Cortex of kidney (tissue), 1 donor: ENCODE results near the gene PRRT2.
"Not testable (repeated sequence)": the region's sequence is repeated elsewhere in the genome, so short reads cannot be mapped to it uniquely, and the experiment has no call there.

Source experiments
- DNase-seq: peaks from one replicate; lab custom pipeline; 2025; lab: John Stamatoyannopoulos, UW

PRRT2 gene

DNA sequence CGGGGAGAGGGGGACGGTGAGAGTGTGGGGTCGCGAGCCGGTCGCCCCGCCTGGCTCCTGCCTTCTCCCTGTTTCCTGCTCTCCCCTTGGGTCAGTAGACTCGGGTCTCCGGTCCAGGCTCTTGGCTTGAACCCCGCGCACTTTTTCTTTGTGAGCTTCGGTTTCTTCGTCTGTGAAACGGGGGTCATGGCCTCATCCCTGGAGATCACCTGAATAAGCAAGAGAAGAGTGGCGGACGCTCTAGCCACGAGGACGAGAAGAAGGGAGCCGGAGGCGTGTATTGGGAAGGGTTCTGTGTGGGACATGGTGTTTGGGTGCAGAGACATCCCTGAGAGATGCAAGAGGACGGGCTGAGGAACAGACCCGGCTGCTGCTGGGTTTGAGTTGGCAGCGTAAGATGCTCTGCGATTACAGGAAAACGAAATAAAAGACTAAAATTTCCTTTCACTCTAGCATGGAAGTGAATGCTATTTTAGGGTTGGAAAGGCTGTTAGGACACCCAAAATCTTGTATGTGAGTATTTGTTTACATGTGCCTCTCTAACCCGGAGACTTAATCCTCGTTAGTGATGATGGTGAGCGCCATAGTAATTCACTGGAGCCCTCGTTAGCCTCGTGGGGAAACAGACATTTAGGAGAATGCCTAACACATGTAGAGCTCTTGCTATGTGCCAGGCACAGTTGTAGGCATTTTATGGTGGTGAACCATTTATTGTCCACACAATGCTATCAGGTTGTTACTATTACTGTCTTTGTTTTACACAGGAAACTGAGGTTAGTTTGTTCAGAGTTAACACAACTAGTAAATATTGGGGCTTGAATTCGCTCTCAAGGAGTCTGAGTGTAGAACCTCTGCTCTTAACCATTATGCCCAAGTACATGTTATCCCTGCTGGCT, 20.8 kb upstream of the PRRT2 start:
- DNase-seq: no peak

DNA sequence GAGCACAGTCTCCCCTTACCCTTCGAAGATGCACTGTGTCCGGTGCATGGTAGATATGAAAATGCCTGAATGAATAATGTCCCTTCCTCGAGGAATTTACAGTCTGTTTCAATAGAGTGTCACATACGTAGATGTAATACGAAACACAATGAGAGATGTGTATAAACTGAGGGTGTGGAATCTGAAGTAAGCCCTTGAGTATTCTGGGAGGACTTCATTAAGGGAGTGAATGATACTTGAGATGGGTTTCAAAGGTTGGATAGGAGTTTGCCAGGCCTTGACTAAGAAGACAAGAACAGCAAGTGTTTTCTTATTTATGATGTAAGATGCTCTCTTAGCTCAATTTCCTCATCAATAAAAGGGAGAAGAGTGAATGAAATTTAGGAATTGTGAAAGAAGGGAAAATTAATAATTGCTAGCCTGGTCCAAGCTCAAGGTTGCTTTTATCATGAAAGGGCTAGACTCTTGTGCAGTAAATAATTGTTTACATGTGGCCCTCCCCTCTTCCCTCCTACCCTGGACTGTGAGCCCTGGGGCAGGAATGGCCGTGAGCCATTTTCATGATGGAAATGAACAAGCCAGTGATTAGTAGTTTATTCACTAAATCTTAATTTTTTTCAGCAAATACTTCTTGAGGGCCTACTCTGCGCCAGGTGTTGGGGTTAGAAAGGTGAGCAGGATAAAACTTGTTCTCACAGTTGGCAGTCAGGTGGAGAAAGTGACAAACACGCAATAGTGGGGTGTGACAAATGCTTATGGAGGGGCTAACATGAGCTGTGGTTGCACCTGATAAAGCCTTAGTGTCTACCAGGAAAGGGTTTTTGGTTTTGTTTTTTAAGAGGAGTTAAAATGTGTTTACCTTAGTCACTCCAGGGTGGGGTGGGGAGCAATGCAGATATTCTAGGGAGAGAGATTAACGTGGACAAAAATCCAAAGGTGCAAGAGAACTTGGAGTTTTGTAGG, 19.9 kb upstream of the PRRT2 start:
- no peak for DNase-seq

DNA sequence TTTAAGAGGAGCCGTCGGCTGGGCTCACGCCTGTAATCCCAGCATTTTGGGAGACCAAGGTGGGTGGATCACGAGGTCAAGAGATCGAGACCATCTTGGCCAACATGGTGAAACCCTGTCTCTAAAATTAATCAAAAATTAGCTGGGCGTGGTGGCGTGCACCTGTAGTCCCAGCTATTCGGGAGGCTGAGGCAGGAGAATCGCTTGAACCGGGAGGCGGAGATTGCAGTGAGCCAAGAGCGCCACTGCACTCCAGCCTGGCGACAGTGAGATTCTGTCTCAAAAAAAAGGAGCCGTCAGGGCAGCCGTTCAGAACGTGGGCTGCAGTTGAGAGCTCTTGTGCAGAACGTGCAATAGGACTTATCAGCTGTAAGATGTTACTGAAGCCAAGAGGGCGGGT, 18.8 kb upstream of the PRRT2 start:
- DNase-seq: not testable (repeated sequence)

DNA sequence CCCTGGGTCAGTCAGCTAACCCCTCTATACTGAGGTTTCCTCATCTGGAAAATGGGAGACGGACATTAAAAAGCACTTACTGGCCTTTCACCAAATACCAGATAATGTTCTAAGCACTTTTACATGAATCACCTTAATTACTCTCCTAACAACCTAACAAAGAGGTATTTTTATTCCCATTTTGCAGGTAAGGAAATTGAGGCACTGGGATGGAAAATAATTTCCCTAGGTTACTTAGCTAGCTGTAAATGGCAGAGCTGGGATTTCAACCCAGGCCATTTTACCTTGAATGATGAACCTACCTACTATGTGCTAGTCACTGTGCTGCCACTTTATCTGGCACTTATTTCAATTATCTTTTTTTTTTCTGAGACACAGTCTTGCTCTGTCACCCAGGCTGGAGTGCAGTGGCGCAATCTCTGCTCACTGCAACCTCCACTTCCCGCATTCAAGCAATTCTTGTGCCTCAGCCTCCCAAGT, 17.7 kb upstream of the PRRT2 start:
- DNase-seq: no peak

DNA sequence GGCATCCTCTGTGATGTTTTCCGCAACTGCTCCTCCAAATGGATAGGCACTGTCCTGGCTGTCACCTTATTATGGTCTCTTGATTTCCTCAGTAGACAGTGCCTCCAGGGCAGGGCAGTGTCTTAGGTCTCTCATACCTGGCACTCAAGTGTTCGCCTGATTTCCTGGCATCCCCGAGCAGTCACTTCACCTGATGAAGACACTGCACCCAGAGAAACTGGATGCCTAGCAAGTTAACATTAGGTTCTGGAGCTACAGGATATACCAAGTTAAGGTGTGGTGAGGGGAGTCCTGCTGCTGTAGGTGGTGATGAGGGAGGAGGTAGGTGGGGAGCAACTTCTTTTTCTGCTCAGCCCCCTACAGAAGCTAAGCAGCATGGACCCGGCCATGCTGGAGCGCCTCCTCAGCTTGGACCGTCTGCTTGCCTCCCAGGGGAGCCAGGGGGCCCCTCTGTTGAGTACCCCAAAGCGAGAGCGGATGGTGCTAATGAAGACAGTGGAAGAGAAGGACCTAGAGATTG, 9.5 kb upstream of the PRRT2 start:
- no peak for DNase-seq

DNA sequence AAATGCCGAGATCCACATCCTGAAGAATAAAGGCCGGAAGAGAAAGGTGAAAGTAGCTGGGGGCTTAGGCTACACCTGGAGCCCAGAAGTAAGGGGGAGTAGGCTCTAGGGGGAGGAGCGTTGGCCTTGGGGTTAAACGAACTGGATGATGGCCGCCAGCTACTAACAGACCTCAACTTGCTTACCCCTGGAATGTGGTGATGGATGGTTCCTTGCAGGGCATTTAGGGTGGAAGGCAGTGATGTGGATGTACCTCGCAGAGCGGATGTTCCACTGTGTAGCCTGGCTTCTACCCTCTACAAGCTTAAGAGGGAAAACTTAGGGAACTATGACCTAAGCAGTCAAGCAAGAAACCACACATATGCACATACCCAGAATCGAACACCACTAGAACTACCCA, 8.0 kb upstream of the PRRT2 start:
- DNase-seq: no peak

DNA sequence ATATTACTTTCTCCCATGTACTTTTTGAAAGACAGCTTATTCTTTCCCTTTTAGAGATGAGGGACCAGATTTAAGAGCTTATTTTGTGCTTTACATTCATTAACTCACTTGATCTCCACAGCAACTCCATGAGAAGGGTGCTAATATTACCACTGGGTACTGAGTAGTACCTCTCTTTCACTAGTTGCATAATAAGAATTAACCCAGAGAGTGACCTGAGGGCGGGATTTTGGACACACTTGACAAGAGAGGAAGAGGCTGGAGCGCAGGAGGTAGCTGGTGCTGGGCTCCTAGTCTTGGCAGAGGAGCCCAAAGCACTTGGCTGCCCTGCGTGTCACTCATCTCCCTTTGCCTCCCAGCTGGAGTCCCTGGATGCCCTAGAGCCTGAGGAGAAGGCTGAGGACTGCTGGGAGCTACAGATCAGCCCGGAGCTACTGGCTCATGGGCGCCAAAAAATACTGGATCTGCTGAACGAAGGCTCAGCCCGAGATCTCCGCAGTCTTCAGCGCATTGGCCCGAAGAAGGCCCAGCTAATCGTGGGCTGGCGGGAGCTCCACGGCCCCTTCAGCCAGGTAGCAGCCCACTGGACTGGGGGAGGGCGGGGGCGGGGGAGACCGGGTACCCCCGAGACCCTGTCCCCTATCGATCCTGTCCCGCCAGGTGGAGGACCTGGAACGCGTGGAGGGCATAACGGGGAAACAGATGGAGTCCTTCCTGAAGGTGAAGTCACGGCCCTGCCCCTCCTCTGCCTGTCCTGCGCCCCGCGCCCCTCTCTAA, 7.3 kb upstream of the PRRT2 start:
- no peak for DNase-seq

DNA sequence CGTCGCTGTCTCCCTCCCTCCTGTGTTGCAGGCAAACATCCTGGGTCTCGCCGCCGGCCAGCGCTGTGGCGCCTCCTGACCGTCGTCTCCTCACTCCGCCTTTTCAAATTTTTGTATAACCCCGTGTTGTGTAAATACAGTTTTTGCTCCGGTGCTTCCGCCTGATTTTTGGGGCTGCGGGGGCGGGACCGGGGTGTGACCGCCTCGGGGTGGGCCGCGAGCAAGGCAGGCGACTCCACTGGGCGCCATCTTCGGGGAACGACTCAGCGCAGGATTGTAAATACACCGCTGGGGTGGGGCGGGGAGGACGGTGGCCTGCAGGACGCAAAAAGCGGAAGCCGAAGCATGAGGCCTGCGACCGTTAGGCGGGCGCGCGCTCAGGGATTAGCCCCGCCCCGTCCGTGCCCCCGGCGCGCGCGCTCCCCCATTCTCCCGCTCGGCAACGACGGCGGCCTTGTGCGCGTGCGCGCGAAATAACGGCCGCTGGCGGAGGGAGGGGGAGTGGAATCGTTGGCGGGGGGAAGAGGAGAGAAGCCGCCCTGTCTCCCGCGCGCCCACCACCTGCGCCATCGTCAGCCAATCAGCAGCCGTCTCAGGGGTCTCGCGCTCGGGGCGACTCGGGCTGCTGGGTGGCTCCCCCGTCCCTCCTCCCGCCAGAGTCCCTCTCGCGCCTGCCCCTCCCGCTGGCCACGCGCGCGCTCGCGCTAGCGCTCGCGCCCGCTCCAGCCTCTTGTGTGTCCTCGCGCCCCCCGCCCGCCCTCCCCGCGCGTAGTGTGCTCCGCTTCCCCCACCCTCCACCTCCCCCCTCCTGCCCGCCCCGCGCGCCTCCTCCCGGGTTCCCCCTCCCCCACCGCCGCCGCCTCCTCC, 6.5 kb upstream of the PRRT2 start:
- DNase-seq: peak; percentile 59

DNA sequence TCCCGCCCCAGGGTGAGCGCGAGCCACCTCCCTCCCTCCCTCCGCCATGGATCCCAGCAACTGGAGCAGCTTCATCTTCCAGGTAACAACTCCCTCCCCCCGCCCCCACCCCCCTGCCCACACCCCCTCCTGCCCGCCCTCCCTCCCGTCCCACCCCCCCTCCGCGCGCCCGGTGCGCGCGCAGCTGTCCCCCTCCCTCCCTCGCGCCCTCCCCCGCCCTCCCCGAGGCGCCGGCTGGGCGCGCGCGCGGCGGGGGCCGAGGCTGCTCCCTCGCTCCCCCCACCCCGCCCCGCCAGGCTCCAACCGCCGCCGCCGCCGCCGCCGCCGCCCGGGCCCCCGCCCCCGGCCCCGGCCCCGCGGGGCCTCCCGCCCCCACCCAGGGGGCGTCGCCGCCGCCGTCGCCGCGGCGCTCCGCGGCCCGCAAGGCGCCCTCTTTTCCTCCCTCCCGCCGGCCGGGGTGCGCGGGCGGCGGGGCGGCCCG, 5.9 kb upstream of the PRRT2 start, which contains the start of gene MAZ:
MAZ (plus strand) TSS at position 431 of the 481 bp plus-strand sequence. CDS start 173 bp downstream, outside the sequence.
- no peak for DNase-seq

DNA sequence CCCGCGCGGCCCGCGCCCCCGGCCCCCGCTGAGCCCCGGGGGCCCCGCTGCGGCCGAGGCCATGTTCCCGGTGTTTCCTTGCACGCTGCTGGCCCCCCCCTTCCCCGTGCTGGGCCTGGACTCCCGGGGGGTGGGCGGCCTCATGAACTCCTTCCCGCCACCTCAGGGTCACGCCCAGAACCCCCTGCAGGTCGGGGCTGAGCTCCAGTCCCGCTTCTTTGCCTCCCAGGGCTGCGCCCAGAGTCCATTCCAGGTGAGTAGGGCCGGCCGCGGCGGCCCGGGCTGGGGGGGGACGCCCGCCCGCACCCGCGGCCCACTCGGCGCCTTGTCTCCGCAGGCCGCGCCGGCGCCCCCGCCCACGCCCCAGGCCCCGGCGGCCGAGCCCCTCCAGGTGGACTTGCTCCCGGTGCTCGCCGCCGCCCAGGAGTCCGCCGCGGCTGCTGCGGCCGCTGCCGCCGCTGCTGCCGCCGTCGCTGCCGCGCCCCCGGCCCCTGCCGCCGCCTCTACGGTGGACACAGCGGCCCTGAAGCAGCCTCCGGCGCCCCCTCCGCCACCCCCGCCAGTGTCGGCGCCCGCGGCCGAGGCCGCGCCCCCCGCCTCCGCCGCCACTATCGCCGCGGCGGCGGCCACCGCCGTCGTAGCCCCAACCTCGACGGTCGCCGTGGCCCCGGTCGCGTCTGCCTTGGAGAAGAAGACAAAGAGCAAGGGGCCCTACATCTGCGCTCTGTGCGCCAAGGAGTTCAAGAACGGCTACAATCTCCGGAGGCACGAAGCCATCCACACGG, 5.2 kb upstream of the PRRT2 start:
- DNase-seq: no peak

DNA sequence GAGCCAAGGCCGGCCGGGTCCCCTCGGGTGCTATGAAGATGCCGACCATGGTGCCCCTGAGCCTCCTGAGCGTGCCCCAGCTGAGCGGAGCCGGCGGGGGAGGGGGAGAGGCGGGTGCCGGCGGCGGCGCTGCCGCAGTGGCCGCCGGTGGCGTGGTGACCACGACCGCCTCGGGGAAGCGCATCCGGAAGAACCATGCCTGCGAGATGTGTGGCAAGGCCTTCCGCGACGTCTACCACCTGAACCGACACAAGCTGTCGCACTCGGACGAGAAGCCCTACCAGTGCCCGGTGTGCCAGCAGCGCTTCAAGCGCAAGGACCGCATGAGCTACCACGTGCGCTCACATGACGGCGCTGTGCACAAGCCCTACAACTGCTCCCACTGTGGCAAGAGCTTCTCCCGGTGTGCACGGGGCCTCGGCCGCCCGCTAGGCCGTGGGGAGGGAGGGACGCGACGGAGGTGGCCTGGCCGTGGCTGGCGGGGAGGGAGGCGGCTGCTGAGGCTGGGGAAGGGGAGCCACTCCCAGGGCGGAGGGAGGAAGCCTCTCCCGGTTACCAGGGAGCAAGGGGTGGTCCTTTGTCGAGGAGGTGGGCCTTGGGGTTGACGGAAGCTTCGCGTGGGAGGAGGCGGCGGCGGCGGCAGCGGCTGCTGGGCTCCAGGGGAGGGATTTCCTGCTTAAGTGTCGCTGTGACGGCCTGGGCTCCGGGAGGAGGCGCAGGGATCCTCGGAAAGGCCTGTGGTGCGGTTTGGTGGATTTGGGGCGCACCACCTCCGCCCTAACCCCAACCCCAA, 4.4 kb upstream of the PRRT2 start:
- DNase-seq: no peak

DNA sequence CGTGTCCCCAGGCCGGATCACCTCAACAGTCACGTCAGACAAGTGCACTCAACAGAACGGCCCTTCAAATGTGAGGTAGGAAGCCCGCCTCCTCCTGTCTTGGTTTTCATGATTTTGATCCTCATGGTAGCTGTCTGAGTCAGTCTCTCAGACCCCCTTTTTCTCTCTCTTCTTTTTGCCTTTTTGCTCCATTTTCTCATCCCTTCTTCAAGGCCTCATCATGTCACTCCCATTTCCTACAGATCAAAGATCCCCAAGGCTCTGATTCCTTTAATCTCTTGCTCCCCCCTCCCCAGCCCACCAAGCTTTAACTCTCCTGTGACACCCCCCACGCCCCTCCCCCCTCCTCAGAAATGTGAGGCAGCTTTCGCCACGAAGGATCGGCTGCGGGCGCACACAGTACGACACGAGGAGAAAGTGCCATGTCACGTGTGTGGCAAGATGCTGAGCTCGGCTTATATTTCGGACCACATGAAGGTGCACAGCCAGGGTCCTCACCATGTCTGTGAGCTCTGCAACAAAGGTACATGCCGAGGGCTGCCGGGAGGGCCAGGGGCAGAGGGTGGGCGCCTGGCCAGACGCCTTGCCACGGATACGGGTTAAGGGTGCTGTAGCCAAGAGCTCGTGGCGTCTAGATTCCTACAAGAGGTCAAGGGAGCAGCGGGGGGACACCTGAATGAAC, 3.6 kb upstream of the PRRT2 start:
- DNase-seq: no peak

DNA sequence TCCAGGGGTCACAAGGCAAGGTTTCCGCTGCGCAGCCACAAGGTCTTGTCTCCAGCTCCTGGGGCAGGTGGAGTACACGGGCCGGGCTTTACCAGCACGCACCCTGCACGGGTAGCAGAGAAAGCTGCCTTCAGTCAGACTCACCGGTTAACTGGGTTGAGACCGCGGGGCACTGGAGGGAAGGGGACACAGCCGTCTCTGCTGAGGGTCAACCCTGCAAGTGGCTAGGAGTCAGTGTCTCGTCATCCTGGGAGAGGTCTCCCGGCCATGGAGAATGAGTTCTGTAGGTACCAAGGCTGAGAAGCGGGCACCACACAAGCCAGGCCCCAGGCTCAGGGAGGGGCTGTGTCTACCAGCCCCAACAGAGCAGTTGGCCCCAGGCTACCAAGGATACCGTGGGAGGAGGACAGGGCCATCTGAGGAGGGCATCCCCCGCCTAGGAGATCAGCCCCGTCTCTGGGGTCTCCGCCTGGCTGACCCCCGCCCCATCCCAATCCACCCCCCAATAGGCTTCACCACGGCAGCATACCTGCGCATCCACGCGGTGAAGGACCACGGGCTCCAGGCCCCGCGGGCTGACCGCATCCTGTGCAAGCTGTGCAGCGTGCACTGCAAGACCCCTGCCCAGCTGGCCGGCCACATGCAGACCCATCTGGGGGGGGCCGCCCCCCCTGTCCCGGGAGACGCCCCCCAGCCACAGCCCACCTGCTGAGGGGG, 2.8 kb upstream of the PRRT2 start:
- DNase-seq: no peak

DNA sequence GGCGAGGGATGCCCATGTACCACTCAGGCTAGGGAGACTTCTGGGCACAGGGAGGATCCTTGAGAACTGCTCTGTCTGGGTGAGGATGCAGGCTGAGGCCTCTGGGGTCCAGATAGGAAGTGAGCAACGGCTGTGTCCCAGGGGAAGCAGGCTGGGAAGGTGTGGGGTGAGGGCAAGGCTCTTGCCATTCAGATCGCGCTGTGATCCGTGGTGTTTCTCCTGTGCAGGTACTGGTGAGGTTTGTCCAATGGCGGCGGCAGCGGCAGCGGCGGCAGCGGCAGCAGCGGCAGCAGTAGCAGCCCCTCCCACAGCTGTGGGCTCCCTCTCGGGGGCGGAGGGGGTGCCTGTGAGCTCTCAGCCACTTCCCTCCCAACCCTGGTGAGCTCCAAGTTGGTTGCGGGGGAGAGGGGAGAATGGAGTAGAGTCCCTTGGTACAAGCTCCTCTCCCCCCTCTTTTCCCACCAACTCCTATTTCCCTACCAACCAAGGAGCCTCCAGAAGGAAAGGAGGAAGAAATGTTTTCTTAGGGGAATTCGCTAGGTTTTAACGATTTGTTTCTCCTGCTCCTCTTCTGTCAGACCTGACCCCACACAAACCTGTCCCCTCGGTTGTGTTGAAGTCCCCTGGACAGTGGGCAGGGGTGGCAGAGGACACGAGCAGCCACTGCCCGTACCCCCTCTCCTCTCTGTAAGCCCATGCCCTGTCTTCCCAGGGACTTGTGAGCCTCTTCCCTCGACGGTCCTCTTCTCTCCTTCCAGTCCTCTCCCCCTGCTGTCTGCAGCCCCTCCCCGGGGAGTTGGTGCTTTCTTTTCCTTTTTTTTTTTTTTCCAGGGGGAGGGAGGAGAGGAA, 1.9 kb upstream of the PRRT2 start:
- no peak for DNase-seq

DNA sequence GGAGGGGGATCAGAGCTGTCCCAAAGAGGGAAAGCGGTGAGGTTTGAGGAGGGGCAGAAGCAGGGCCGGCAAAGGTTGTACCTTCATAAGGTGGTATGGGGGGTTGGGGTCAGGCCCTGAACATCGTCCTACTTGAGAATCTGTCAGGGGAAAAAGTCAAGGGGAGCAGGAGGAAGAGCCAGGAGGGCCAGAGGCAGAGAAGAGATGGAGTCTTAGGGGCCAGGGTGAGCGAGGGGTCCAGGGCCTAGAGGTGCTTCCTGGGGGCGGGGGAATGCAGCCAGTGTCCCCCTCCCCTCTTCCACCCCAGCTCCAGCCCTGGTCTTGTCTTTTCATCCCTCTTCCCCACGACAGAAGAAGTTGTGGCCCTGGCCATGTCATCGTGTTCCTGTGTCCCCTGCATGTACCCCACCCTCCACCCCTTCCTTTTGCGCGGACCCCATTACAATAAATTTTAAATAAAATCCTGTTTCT, 1.3 kb upstream of the PRRT2 start:
- no peak for DNase-seq

DNA sequence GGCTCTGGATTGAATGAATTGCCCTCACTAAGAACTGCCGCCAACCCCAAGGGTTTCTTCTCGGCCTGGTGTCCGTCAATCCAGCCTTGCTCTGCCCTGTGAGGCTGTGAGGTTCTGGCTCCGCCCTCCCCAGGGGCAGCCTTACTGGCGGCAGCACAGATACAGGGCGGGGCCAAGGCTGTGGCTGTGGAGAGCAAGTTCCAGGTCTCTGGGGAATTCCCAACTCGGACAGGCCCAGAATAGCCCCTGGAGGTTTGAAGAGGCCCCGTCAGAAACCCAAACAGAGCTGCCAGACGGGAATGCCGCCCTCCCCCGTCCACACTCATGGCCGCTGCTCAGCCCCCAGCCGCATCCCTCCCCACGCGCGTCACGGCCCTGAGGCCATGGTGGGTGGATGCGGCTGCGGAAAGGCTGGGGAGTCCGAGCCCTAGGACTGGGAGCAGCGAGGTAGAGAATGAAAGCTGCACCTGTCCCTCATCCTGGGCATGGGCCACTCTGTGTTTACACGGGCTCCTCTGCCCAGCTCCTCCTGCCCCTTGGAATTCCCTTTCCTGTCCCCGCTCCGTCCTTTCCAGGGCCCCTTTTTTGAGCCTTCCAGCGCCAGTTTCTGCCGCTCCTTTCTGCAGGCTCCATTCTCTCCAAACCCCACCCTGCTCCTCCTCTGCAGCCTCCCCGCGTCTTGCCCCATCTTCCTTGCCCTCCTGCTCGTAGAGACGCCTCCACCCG, 660 bp upstream of the PRRT2 start:
- DNase-seq: no peak
